Measurements from ENCODE around the gene RSAD2. TPM values are rescaled to one million over a fixed set of nuclear protein-coding genes. Genes with fewer than 3 reads are reported as not detected.

The RSAD2 gene
- total RNA-seq, 4 donors from 2014 or later: 0.30 to 7.6 (median 4.7) TPM

DNA sequence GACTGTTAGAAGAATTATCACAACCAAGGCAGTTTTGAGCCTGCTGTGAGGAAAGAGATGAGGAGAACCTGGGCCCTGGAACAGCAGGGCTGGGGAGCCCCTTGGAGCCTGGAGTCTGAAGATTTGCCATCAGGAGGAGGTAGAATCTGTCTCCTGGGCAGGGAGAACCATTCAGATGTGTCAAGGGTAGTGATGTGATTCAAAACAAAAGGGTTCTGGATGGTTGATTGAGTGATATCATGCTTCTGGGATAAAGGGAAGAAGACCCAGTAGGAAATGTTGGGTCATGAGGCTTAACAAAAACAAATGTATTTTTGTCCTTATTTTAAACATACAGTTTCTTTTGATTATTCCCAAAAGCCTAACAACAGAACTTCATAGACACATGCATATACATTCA, 68.2 kb downstream of the RSAD2 start:
- H3K4me3 ChIP-seq: no peak overlapping the region
- no peaks in the 10 kb centered on the region for H3K27me3 ChIP-seq
- TF ChIP-seq, protein P1, sequence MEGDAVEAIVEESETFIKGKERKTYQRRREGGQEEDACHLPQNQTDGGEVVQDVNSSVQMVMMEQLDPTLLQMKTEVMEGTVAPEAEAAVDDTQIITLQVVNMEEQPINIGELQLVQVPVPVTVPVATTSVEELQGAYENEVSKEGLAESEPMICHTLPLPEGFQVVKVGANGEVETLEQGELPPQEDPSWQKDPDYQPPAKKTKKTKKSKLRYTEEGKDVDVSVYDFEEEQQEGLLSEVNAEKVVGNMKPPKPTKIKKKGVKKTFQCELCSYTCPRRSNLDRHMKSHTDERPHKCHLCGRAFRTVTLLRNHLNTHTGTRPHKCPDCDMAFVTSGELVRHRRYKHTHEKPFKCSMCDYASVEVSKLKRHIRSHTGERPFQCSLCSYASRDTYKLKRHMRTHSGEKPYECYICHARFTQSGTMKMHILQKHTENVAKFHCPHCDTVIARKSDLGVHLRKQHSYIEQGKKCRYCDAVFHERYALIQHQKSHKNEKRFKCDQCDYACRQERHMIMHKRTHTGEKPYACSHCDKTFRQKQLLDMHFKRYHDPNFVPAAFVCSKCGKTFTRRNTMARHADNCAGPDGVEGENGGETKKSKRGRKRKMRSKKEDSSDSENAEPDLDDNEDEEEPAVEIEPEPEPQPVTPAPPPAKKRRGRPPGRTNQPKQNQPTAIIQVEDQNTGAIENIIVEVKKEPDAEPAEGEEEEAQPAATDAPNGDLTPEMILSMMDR (IDR thresholded peaks at IDR 0.05): no peak
- TF ChIP-seq POLR2A (IDR thresholded peaks at IDR 0.05) (no peak), EP300 (IDR thresholded peaks at IDR 0.05) (no peak)
- DNase-seq (ENCODE audit: low spot score in 2 of 2): no peak
- H3K9me3 ChIP-seq: no peaks in the 10 kb centered on the region
- peaks cover 0 to 23% (median 0%) of the 10 kb centered on the region in 3 donors for H3K36me3 ChIP-seq
- H3K27ac ChIP-seq: peak overlapping the region; percentile 29 to 84 (median 70)
- peaks cover 0 to 40% (median 14%) of the 10 kb centered on the region in 4 donors for H3K4me1 ChIP-seq

DNA sequence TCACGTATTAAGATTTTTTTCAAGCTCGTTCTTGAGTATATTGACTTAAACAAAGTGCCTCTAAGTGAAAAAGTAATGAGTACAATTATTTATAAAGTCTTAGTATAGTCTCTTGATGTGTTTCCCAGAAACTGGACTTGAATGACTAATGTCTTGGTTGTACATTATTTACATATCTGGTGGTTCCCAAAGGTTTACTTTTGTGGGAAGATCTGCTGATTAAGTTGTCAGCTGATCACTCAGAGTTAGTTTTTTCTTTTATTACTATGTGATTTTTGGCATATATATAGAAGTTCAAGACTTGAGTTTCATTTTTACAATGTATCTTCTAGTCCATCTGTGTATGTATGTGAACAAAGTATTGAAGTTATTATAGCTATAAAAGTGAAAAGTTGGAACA, 69.1 kb downstream of the RSAD2 start:
- Histone ChIP-seq H3K4me3 (no peak overlapping the region), H3K4me1 (peaks cover 0 to 40% (median 14%) of the 10 kb centered on the region in 4 donors), H3K27me3 (no peaks in the 10 kb centered on the region), H3K9me3 (no peaks in the 10 kb centered on the region), H3K27ac (peak overlapping the region in 2 of 4 donors; percentile 14 to 84), H3K36me3 (peaks cover 0 to 18% (median 0%) of the 10 kb centered on the region in 3 donors)
- WGBS, 2 donors: 63 to 67% methylated on average over 2 of the region's 2 CpGs
- DNase-seq (ENCODE audit: low spot score in 2 of 2): no peak
- TF ChIP-seq POLR2A (IDR thresholded peaks at IDR 0.05): no peak
- no peak for TF ChIP-seq EP300 (IDR thresholded peaks at IDR 0.05)
- TF ChIP-seq, protein P1 (IDR thresholded peaks at IDR 0.05): no peak

Other genes starting within 250 kb of the RSAD2 start
- 10 to 100 TPM in 1 of 4 donors, 1 to 10 TPM in 3; 4.5 to 11.4 (median 7.4) TPM for gene CMPK2, start 11.9 kb upstream of the RSAD2 start, total RNA-seq
- gene RNF144A, start 39.6 kb downstream of the RSAD2 start, total RNA-seq: 10 to 100 TPM; 27.3 to 47.3 (median 37.4) TPM